SK-N-SH (cell line): Measurements from ENCODE around the gene SLC35D2. TPM values are rescaled to one million over a fixed set of nuclear protein-coding genes. Genes with fewer than 3 reads are reported as not detected.

ENCODE experiments used
- CTCF ChIA-PET: fragments of 300-600, 350-600 bp; formaldehyde crosslinking; extraction: SDS; loops from one replicate; lab custom pipeline; 2021; lab: Yijun Ruan, JAX
- POLR2A ChIA-PET: fragments of 350-600 bp; sonication (Branson Sonifier 250); formaldehyde crosslinking; extraction: SDS; loops from one replicate; lab custom pipeline; 2020; ENCODE audit warnings: antibody characterized with exemption, inconsistent platforms; lab: Yijun Ruan, JAX
- DNase-seq: peaks from one replicate; pipeline ENCODE4 v3.0.0; 2012
- H2AFZ ChIP-seq: fragments of 200-600 bp; sonication (generic); 2 replicates; pipeline ENCODE4 v1.8.1; 2016; ENCODE audit warnings: antibody characterized with exemption, mild to moderate bottlenecking, low read depth
- H3F3A ChIP-seq: fragments of 200-600 bp; sonication (generic); replicated peaks from 2 replicates; pipeline ENCODE3; 2016; ENCODE audit warnings: antibody characterized with exemption, mild to moderate bottlenecking; ENCODE audit not compliant: insufficient read depth
- H3K27ac ChIP-seq, 2 experiments: fragments of 200-500 bp in 1 of 2; fragments of 200-600 bp in 1 of 2; sonication (Bioruptor generic) in 1 of 2; sonication (generic), shearing (Covaris generic) in 1 of 2; 2 replicates each; pipeline versions ENCODE4 v1.5.1 to v1.6.1; 2014 to 2016; ENCODE audit warnings: low read depth in 2 of 2, inconsistent platforms in 1 of 2, low read length in 1 of 2, mild to moderate bottlenecking in 1 of 2, mixed read lengths in 1 of 2
- H3K27me3 ChIP-seq: fragments of 200-600 bp; sonication (generic), shearing (Covaris generic); 2 replicates; pipeline ENCODE4 v1.6.1; 2016; ENCODE audit warnings: mixed run types; ENCODE audit not compliant: insufficient read depth
- H3K36me3 ChIP-seq, 2 experiments: fragments of 200-500 bp in 1 of 2; fragments of 200-600 bp in 1 of 2; sonication (Bioruptor generic) in 1 of 2; sonication (generic) in 1 of 2; replicated peaks in 1 of 2; 2 replicates each; pipeline versions ENCODE3 to v1.5.1; 2014 to 2016; ENCODE audit warnings: low read length in 1 of 2, mild to moderate bottlenecking in 1 of 2; ENCODE audit not compliant: insufficient read depth in 2 of 2, control insufficient read depth in 1 of 2
- H3K4me1 ChIP-seq, 2 experiments: fragments of 200-500 bp in 1 of 2; fragments of 200-600 bp in 1 of 2; sonication (Bioruptor generic) in 1 of 2; sonication (generic), shearing (Covaris generic) in 1 of 2; 2 replicates each; pipeline versions ENCODE4 v1.5.1 to v1.6.1; 2014 to 2016; ENCODE audit warnings: low read depth in 1 of 2, low read length in 1 of 2, mixed run types in 1 of 2; ENCODE audit not compliant: insufficient read depth in 2 of 2, control insufficient read depth in 1 of 2
- H3K4me2 ChIP-seq: fragments of 200-600 bp; sonication (generic), shearing (Covaris generic); 2 replicates; pipeline ENCODE4 v1.6.1; 2017; ENCODE audit warnings: mixed run types
- H3K4me3 ChIP-seq, 2 experiments: fragments of 200-500 bp in 1 of 2; fragments of 200-600 bp in 1 of 2; sonication (Bioruptor generic) in 1 of 2; sonication (generic), shearing (Covaris generic) in 1 of 2; 2 replicates each; pipeline versions ENCODE4 v1.5.1 to v1.8.1; 2014 to 2016; ENCODE audit warnings: low read depth in 2 of 2, inconsistent platforms in 1 of 2, low read length in 1 of 2, mild to moderate bottlenecking in 1 of 2, mixed read lengths in 1 of 2, moderate library complexity in 1 of 2
- H3K79me2 ChIP-seq: fragments of 200-600 bp; sonication (generic); 2 replicates; pipeline ENCODE4 v1.8.1; 2017; ENCODE audit warnings: mild to moderate bottlenecking; ENCODE audit not compliant: insufficient read depth
- H3K9ac ChIP-seq: fragments of 200-600 bp; sonication (generic); 2 replicates; pipeline ENCODE4 v1.6.1; 2017; ENCODE audit warnings: mixed run types
- H3K9me2 ChIP-seq: fragments of 200-600 bp; sonication (generic); 2 replicates; pipeline ENCODE4 v1.6.1; 2017; ENCODE audit warnings: mixed run types
- H3K9me3 ChIP-seq: fragments of 200-600 bp; sonication (generic); 2 replicates; pipeline ENCODE4 v1.6.1; 2017; ENCODE audit warnings: mixed run types, mild to moderate bottlenecking, moderate library complexity
- H4K20me1 ChIP-seq: fragments of 200-600 bp; sonication (generic); 2 replicates; pipeline ENCODE4 v1.6.1; 2017; ENCODE audit warnings: mild to moderate bottlenecking, mixed run types; ENCODE audit not compliant: insufficient read depth
- CHD2 ChIP-seq: fragments of 150-350 bp; IDR thresholded peaks from 2 replicates; pipeline ENCODE4 v1.6.1; 2018; ENCODE audit warnings: low read length; ENCODE audit not compliant: partially characterized antibody
- EP300 ChIP-seq, 2 experiments: IDR thresholded peaks; 2 replicates each; pipeline versions ENCODE4 v1.4.0 to v1.6.1; 2012; ENCODE audit warnings: borderline replicate concordance in 1 of 2, low read depth in 1 of 2, low read length in 1 of 2
- FOSL2 ChIP-seq: IDR thresholded peaks from 2 replicates; pipeline ENCODE4 v1.4.0; 2012; ENCODE audit warnings: low read depth, mild to moderate bottlenecking, moderate library complexity, borderline replicate concordance
- FOXJ3 ChIP-seq: sonication (generic); formaldehyde crosslinking; IDR thresholded peaks from 2 replicates; pipeline ENCODE4 v1.5.1; 2020; ENCODE audit warnings: mild to moderate bottlenecking, missing genetic modification reagents
- GATA2 ChIP-seq: sonication (generic); formaldehyde crosslinking; IDR thresholded peaks from 2 replicates; pipeline ENCODE4 v1.5.0; 2020; ENCODE audit warnings: mild to moderate bottlenecking, missing genetic modification reagents
- MXI1 ChIP-seq: IDR thresholded peaks from 2 replicates; pipeline ENCODE4 v1.6.1; 2012; ENCODE audit warnings: mild to moderate bottlenecking, low read depth, low read length, improper control_type of control experiment
- RXRA ChIP-seq: IDR thresholded peaks from 2 replicates; pipeline ENCODE4 v1.4.0; 2012; ENCODE audit warnings: low read depth, mild to moderate bottlenecking, borderline replicate concordance
- TEAD4 ChIP-seq: IDR thresholded peaks from 2 replicates; pipeline ENCODE4 v1.4.0; 2012; ENCODE audit warnings: mild to moderate bottlenecking, borderline replicate concordance; ENCODE audit not compliant: insufficient read depth
- WGBS: methylation state at CpG from one replicate; pipeline ENCODE4 v1.1.6; 2017; ENCODE audit warnings: low lambda C conversion rate; 5-methylcytosine and 5-hydroxymethylcytosine counted together
- polyA plus RNA-seq, 3 experiments: library from polyadenylated mRNA; depleted of rRNA; stranded (reverse); fragments of >200 nt; gene quantifications; 2 replicates each; pipeline ENCODE4 v1.2.3, GENCODE V29; 2012
- TF ChIP-seq, protein P1 (sequence below): IDR thresholded peaks from 2 replicates; pipeline ENCODE4 v1.4.0; 2012; ENCODE audit warnings: low read depth, borderline replicate concordance
- TF ChIP-seq, protein P2 (sequence below): IDR thresholded peaks from 2 replicates; pipeline ENCODE4 v1.4.0; 2012; ENCODE audit warnings: low read depth, borderline replicate concordance
- TF ChIP-seq, protein P3 (sequence below): fragments of 200-600 bp; sonication (generic); IDR thresholded peaks from 2 replicates; pipeline ENCODE4 v1.6.1; 2017; ENCODE audit warnings: antibody characterized with exemption, mild to moderate bottlenecking, moderate library complexity

The SLC35D2 gene
- polyA plus RNA-seq, 1 of the 3 experiments (the other 2 are of a cell fraction) = 26.1 TPM

DNA sequence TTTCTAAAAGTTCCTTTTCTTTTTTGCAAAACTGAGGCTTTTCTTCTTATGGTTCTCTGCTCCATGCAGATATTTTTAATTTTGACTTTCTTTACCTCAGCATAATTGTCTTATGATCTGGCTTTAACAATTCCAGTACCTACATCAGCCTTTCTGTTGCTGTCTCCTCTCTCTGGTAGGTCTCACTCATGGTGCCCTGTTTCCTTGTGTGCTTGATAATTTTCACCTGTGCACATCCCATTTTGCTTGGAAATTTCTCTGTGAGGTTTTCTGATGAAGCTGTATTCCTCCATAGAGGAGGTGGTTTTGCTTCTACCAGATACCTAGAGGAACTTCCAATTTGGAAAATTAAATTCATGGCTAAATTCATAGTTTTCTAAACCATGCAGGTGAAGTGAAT, 79.3 kb downstream of the SLC35D2 start:
- no peak for DNase-seq
- peaks cover 8% of the 10 kb centered on the region for H3F3A ChIP-seq
- H3K9ac ChIP-seq = no peak overlapping the region
- H3K79me2 ChIP-seq = no peaks in the 10 kb centered on the region
- H3K9me2 ChIP-seq = no peaks in the 10 kb centered on the region
- ChIA-PET CTCF (interaction anchor here (1.9 to 2.4 kb wide), 2 partner anchors 13 to 72 kb away, joined by 9 to 15 read pairs; no protein-coding TSS in a partner anchor), POLR2A (no interaction called here)
- H3K27me3 ChIP-seq = no peaks in the 10 kb centered on the region
- H3K9me3 ChIP-seq = no peaks in the 10 kb centered on the region
- H3K4me3 ChIP-seq = no peak overlapping the region
- H3K27ac ChIP-seq = no peak overlapping the region
- H2AFZ ChIP-seq = no peak overlapping the region
- no peak overlapping the region for H3K4me2 ChIP-seq
- no peaks in the 10 kb centered on the region for H3K36me3 ChIP-seq
- H3K4me1 ChIP-seq = 0 out of 4 replicates have a peak, but pooled peaks cover 0 to 6% of the 10 kb centered on the region in 2 experiments
- no peaks in the 10 kb centered on the region for H4K20me1 ChIP-seq
- TF ChIP-seq FOSL2 = no peak
- TF ChIP-seq, protein P1, sequence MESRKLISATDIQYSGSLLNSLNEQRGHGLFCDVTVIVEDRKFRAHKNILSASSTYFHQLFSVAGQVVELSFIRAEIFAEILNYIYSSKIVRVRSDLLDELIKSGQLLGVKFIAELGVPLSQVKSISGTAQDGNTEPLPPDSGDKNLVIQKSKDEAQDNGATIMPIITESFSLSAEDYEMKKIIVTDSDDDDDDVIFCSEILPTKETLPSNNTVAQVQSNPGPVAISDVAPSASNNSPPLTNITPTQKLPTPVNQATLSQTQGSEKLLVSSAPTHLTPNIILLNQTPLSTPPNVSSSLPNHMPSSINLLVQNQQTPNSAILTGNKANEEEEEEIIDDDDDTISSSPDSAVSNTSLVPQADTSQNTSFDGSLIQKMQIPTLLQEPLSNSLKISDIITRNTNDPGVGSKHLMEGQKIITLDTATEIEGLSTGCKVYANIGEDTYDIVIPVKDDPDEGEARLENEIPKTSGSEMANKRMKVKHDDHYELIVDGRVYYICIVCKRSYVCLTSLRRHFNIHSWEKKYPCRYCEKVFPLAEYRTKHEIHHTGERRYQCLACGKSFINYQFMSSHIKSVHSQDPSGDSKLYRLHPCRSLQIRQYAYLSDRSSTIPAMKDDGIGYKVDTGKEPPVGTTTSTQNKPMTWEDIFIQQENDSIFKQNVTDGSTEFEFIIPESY = no peak

DNA sequence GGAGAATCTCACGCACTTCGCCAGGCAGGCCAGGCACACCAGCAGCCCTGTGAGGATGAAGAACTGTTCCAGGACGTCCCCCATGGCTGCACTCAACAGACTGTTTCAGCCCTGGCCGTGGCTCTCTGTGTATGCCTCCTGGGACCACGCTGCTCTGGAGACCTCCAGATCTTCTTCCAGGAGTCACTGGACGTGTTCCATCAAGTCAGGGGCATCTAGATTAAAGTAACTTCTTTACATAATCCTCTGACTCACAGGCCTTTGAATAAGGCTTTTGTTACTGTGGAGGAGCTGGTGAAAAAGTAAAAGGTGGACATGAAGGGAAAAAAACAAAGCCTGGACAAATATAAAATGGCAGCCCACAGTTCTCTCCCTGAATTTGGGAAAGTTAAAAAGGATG, 81.5 kb downstream of the SLC35D2 start, which contains the start of gene HSD17B3:
TSS of gene HSD17B3 (minus strand) at position 156 of the 400 bp plus-strand sequence. CDS start at position 84, 72 bp downstream.
- no peak within 1 kb of the TSS for H3K4me3 ChIP-seq
- H3K79me2 ChIP-seq = no peaks in the 10 kb centered on the region
- no peak within 1 kb of the TSS for H3K9ac ChIP-seq
- no peaks in the 10 kb centered on the region for H3K27me3 ChIP-seq
- WGBS = 82% methylated on average over 4 of the region's 6 CpGs
- H3K4me1 ChIP-seq = 0 out of 4 replicates have a peak, but pooled peaks cover 0 to 6% of the 10 kb centered on the region in 2 experiments
- H3K4me2 ChIP-seq = no peak within 1 kb of the TSS
- POLR2A ChIA-PET = no interaction called here
- H3K9me3 ChIP-seq = no peaks in the 10 kb centered on the region
- peaks cover 8% of the 10 kb centered on the region for H3F3A ChIP-seq
- no peaks in the 10 kb centered on the region for H3K36me3 ChIP-seq
- DNase-seq = no peak
- CTCF ChIA-PET = interaction anchor here (0.9 kb wide), 2 partner anchors 15 to 70 kb away, joined by 3 to 4 read pairs; no protein-coding TSS in a partner anchor
- H3K27ac ChIP-seq = 0 out of 4 replicates have a peak within 1 kb of the TSS, but pooled peaks of 1 of the 2 experiments have one; percentile 58
- no peak for TF ChIP-seq FOXJ3 (CRISPR knock-in tag)
- H3K9me2 ChIP-seq = no peaks in the 10 kb centered on the region
- no peaks in the 10 kb centered on the region for H4K20me1 ChIP-seq
- H2AFZ ChIP-seq = 0 out of 2 replicates have a peak within 1 kb of the TSS, but pooled peaks have one; percentile 19

DNA sequence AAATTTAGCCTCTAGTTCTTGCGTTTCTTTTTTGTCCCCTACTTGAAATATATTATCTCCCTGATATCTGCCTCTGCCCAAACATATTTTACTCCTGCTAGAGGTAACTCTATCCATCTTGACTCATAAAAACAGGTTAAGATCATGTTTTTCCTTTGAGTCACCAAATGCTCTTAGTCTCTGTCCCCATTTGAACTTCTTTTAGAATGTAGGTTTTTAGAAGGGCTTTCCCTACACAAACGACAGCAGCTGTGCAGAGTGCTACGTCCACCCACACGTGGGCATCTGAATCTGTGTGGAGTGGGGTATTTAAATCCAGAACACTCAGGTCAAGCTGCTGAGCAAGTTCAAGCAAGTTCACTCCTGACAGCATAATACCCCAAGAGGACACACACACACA, 83.7 kb downstream of the SLC35D2 start:
- H3F3A ChIP-seq = peaks cover 8% of the 10 kb centered on the region
- no peak overlapping the region; the same call in 1 of the 2 replicates for H2AFZ ChIP-seq
- H3K27me3 ChIP-seq = no peaks in the 10 kb centered on the region
- ChIA-PET POLR2A (interaction anchor here (0.5 kb wide), 1 partner anchor 518 kb away, joined by 3 read pairs; no protein-coding TSS in a partner anchor), CTCF (interaction anchor here (1.0 to 1.7 kb wide), 2 partner anchors 17 to 67 kb away, joined by 6 to 9 read pairs; no protein-coding TSS in a partner anchor)
- H3K9ac ChIP-seq = no peak overlapping the region
- peak overlapping the region; percentile 6 for H3K4me2 ChIP-seq
- 15% methylated on average over 4 of the region's 4 CpGs for WGBS
- no peak for DNase-seq
- H3K27ac ChIP-seq = peak overlapping the region; percentile 31 to 58; a peak in 3 of 4 replicates
- 0 out of 4 replicates have a peak, but pooled peaks cover 0 to 6% of the 10 kb centered on the region in 2 experiments for H3K4me1 ChIP-seq
- H3K9me2 ChIP-seq = no peaks in the 10 kb centered on the region
- H3K9me3 ChIP-seq = no peaks in the 10 kb centered on the region
- H3K36me3 ChIP-seq = no peaks in the 10 kb centered on the region
- no peaks in the 10 kb centered on the region for H4K20me1 ChIP-seq
- H3K79me2 ChIP-seq = no peaks in the 10 kb centered on the region
- H3K4me3 ChIP-seq = peak overlapping the region in 1 of 2 experiments; percentile 2; a peak in 1 of 4 replicates
- no peak for TF ChIP-seq MXI1
- peak in 1 of 2 experiments; percentile 63; a peak in 1 of 4 replicates for TF ChIP-seq EP300 (IDR thresholded peaks at IDR 0.05; ENCODE audit: borderline replicate concordance in 1 of 2, low read depth in 1 of 2, low read length in 1 of 2)
- TF ChIP-seq GATA2 (CRISPR knock-in tag) = no peak
- TF ChIP-seq RXRA = peak; percentile 92
- TF ChIP-seq CHD2 = no peak
- TF ChIP-seq, protein P2, sequence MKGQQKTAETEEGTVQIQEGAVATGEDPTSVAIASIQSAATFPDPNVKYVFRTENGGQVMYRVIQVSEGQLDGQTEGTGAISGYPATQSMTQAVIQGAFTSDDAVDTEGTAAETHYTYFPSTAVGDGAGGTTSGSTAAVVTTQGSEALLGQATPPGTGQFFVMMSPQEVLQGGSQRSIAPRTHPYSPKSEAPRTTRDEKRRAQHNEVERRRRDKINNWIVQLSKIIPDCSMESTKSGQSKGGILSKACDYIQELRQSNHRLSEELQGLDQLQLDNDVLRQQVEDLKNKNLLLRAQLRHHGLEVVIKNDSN = 0 out of 2 replicates have a peak, but pooled peaks have one; percentile 11
- TF ChIP-seq, protein P1 = no peak
- TF ChIP-seq TEAD4 = peak; percentile 15; the same call in 1 of the 2 replicates
- TF ChIP-seq, protein P3, sequence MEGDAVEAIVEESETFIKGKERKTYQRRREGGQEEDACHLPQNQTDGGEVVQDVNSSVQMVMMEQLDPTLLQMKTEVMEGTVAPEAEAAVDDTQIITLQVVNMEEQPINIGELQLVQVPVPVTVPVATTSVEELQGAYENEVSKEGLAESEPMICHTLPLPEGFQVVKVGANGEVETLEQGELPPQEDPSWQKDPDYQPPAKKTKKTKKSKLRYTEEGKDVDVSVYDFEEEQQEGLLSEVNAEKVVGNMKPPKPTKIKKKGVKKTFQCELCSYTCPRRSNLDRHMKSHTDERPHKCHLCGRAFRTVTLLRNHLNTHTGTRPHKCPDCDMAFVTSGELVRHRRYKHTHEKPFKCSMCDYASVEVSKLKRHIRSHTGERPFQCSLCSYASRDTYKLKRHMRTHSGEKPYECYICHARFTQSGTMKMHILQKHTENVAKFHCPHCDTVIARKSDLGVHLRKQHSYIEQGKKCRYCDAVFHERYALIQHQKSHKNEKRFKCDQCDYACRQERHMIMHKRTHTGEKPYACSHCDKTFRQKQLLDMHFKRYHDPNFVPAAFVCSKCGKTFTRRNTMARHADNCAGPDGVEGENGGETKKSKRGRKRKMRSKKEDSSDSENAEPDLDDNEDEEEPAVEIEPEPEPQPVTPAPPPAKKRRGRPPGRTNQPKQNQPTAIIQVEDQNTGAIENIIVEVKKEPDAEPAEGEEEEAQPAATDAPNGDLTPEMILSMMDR = no peak
- peak; percentile 85 for TF ChIP-seq FOSL2
